ENCODE data around the gene ARID1B. TPM values are rescaled to one million over a fixed set of nuclear protein-coding genes. Genes with fewer than 3 reads are reported as not detected.

The ARID1B gene
- total RNA-seq, 1 experiment from 2014 or later = 60.3 TPM

DNA sequence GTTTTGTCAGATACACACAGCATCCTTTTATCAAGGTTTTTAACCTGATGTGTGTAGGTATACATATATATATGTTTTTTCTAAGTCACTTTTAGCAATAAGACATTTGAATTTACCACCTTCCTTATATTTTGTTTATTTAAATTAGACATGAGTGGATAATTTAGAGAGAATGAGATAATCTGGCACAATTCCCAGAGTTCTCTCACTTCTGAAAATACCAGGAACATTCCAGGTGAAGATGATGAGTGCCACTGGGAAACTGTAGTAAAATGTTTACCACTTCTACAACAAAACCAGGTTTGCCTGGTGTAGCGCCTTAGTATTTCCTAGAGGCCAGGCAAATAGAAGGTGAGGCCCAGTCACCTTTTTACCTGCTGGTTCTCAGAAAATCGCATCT lies 356.7 kb downstream of the ARID1B start:
- DNase-seq (ENCODE audit: low spot score) = no peak
- H3K9me3 Mint-ChIP-seq = no peaks in the 10 kb centered on the region
- TF ChIP-seq FOXP1 (CRISPR knock-in tag; IDR thresholded peaks at IDR 0.05; ENCODE audit: borderline replicate concordance) = no peak
- no peak for TF ChIP-seq TEAD4 (CRISPR knock-in tag; IDR thresholded peaks at IDR 0.05)
- no peak for TF ChIP-seq MYBL2 (CRISPR knock-in tag; IDR thresholded peaks at IDR 0.05)
- TF ChIP-seq TP53 (CRISPR knock-in tag; IDR thresholded peaks at IDR 0.05) = no peak
- no peak for TF ChIP-seq ZNF671 (CRISPR knock-in tag; IDR thresholded peaks at IDR 0.05)
- TF ChIP-seq ZNF416 (CRISPR knock-in tag; IDR thresholded peaks at IDR 0.05) = no peak
- TF ChIP-seq NR1H2 (CRISPR knock-in tag; IDR thresholded peaks at IDR 0.05) = no peak
- no peak for TF ChIP-seq NFATC4 (CRISPR knock-in tag; IDR thresholded peaks at IDR 0.05)
- no peak for TF ChIP-seq GTF2I (CRISPR knock-in tag; conservative IDR thresholded peaks at IDR 0.05)
- no peak for TF ChIP-seq SMAD4 (CRISPR knock-in tag; IDR thresholded peaks at IDR 0.05)
- TF ChIP-seq, protein P1, sequence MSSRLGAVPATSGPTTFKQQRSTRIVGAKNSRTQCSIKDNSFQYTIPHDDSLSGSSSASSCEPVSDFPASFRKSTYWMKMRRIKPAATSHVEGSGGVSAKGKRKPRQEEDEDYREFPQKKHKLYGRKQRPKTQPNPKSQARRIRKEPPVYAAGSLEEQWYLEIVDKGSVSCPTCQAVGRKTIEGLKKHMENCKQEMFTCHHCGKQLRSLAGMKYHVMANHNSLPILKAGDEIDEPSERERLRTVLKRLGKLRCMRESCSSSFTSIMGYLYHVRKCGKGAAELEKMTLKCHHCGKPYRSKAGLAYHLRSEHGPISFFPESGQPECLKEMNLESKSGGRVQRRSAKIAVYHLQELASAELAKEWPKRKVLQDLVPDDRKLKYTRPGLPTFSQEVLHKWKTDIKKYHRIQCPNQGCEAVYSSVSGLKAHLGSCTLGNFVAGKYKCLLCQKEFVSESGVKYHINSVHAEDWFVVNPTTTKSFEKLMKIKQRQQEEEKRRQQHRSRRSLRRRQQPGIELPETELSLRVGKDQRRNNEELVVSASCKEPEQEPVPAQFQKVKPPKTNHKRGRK (CRISPR knock-in tag; IDR thresholded peaks at IDR 0.05; ENCODE audit: borderline replicate concordance) = no peak
- TF ChIP-seq ZNF232 (CRISPR knock-in tag; IDR thresholded peaks at IDR 0.05) = no peak
- TF ChIP-seq AR (CRISPR knock-in tag; IDR thresholded peaks at IDR 0.05) = no peak
- TF ChIP-seq, protein P2, sequence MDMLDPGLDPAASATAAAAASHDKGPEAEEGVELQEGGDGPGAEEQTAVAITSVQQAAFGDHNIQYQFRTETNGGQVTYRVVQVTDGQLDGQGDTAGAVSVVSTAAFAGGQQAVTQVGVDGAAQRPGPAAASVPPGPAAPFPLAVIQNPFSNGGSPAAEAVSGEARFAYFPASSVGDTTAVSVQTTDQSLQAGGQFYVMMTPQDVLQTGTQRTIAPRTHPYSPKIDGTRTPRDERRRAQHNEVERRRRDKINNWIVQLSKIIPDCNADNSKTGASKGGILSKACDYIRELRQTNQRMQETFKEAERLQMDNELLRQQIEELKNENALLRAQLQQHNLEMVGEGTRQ (CRISPR knock-in tag; IDR thresholded peaks at IDR 0.05) = no peak
- TF ChIP-seq JAZF1 (CRISPR knock-in tag; IDR thresholded peaks at IDR 0.05) = no peak
- TF ChIP-seq, protein P3, sequence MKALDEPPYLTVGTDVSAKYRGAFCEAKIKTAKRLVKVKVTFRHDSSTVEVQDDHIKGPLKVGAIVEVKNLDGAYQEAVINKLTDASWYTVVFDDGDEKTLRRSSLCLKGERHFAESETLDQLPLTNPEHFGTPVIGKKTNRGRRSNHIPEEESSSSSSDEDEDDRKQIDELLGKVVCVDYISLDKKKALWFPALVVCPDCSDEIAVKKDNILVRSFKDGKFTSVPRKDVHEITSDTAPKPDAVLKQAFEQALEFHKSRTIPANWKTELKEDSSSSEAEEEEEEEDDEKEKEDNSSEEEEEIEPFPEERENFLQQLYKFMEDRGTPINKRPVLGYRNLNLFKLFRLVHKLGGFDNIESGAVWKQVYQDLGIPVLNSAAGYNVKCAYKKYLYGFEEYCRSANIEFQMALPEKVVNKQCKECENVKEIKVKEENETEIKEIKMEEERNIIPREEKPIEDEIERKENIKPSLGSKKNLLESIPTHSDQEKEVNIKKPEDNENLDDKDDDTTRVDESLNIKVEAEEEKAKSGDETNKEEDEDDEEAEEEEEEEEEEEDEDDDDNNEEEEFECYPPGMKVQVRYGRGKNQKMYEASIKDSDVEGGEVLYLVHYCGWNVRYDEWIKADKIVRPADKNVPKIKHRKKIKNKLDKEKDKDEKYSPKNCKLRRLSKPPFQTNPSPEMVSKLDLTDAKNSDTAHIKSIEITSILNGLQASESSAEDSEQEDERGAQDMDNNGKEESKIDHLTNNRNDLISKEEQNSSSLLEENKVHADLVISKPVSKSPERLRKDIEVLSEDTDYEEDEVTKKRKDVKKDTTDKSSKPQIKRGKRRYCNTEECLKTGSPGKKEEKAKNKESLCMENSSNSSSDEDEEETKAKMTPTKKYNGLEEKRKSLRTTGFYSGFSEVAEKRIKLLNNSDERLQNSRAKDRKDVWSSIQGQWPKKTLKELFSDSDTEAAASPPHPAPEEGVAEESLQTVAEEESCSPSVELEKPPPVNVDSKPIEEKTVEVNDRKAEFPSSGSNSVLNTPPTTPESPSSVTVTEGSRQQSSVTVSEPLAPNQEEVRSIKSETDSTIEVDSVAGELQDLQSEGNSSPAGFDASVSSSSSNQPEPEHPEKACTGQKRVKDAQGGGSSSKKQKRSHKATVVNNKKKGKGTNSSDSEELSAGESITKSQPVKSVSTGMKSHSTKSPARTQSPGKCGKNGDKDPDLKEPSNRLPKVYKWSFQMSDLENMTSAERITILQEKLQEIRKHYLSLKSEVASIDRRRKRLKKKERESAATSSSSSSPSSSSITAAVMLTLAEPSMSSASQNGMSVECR (CRISPR knock-in tag; IDR thresholded peaks at IDR 0.05; ENCODE audit: borderline replicate concordance) = no peak
- TF ChIP-seq ZNF219 (CRISPR knock-in tag; IDR thresholded peaks at IDR 0.05; ENCODE audit: borderline replicate concordance) = no peak
- 0 out of 2 replicates have a peak, but pooled peaks cover 2% of the 10 kb centered on the region for H3K4me1 Mint-ChIP-seq
- POLR2A ChIA-PET = no interaction called here
- H3K36me3 Mint-ChIP-seq = peaks cover 8% of the 10 kb centered on the region
- no peak overlapping the region for H3K27ac Mint-ChIP-seq
- CTCF ChIA-PET = no interaction called here
- no peaks in the 10 kb centered on the region for H3K27me3 Mint-ChIP-seq (ENCODE audit: low read depth)
- H3K4me3 Mint-ChIP-seq = no peak overlapping the region
- no peak for ATAC-seq

- no peaks in the 10 kb centered on the region for H3K27me3 Mint-ChIP-seq (ENCODE audit: low read depth)
Measured at GRCh38 chr6:157134402-157135047, 357.3 kb downstream of the ARID1B start.

More at GRCh38 chr6:157134402-157135047, 357.3 kb downstream of the ARID1B start:
- Mint-ChIP-seq H3K4me3 (no peak overlapping the region), H3K4me1 (no peaks in the 10 kb centered on the region; the same call in 1 of the 2 replicates), H3K36me3 (peaks cover 8% of the 10 kb centered on the region), H3K27ac (no peak overlapping the region), H3K9me3 (no peaks in the 10 kb centered on the region)
- DNase-seq (ENCODE audit: low spot score) (no peak), ATAC-seq (no peak)
- TF ChIP-seq ERG (CRISPR knock-in tag; IDR thresholded peaks at IDR 0.05) (no peak), ESRRA (CRISPR knock-in tag; IDR thresholded peaks at IDR 0.05; ENCODE audit: borderline replicate concordance) (no peak), MXD4 (CRISPR knock-in tag; IDR thresholded peaks at IDR 0.05; ENCODE audit: borderline replicate concordance) (no peak), RORB (CRISPR knock-in tag; IDR thresholded peaks at IDR 0.05) (no peak), STAT6 (CRISPR knock-in tag; conservative IDR thresholded peaks at IDR 0.05; ENCODE audit: low read depth) (no peak)
- CTCF ChIA-PET = no interaction called here
- POLR2A ChIA-PET = no interaction called here
